Left lung (tissue), 10 donors: ENCODE results near the gene SOX12. TPM values are rescaled to one million over a fixed set of nuclear protein-coding genes. Genes with fewer than 3 reads are reported as not detected.

Source experiments
- ATAC-seq: fragments of 200-7000 bp; cut with Tn5 transposase; one replicate; pipeline ENCODE4 v1.9.1; 2020; ENCODE audit warnings: moderate library complexity
- DNase-seq, 4 donors: peaks; one replicate each; pipeline ENCODE4 v3.0.0-alpha.2; 2013 to 2020
- H3K27ac ChIP-seq, 2 donors: fragments of 200-600 bp; sonication (generic) in 1 of 2; one replicate each; pipeline versions ENCODE4 v1.5.0 to v1.8.0; 2020 to 2021
- H3K27me3 ChIP-seq, 2 donors: fragments of 200-600 bp; sonication (generic) in 1 of 2; one replicate each; pipeline versions ENCODE4 v1.5.0 to v1.8.0; 2020 to 2021
- H3K36me3 ChIP-seq, 2 donors: fragments of 200-600 bp; sonication (generic) in 1 of 2; one replicate each; pipeline versions ENCODE4 v1.5.0 to v1.8.0; 2020 to 2021
- H3K4me1 ChIP-seq, 2 donors: fragments of 200-600 bp; one replicate each; pipeline ENCODE4 v1.8.0; 2021
- H3K4me3 ChIP-seq, 2 donors: fragments of 200-600 bp; sonication (generic) in 1 of 2; one replicate each; pipeline versions ENCODE4 v1.5.0 to v1.8.0; 2020 to 2021; ENCODE audit warnings: mild to moderate bottlenecking in 1 of 2
- H3K9me3 ChIP-seq, 2 donors: fragments of 200-600 bp; sonication (generic) in 1 of 2; one replicate each; pipeline versions ENCODE4 v1.5.0 to v1.8.0; 2020 to 2021
- CTCF ChIP-seq, 2 donors: fragments of 200-600 bp; sonication (generic) in 1 of 2; IDR thresholded peaks; one replicate each; pipeline versions ENCODE4 v1.5.0 to v1.8.0; 2021; ENCODE audit warnings: antibody characterized with exemption in 2 of 2
- intact Hi-C, 2 donors: fragments of 100-400 bp; cut with DNase I; formaldehyde crosslinking; loops; one replicate each; pipeline versions ENCODE4 v1.11.2 to v1.14.2; 2022
- polyA plus RNA-seq, 6 donors: library from polyadenylated mRNA; unstranded; fragments of 120-200 nt; gene quantifications; one replicate each; pipeline ENCODE4 v1.2.1, GENCODE V29; 2013; ENCODE audit not compliant: insufficient read length in 6 of 6
- total RNA-seq, 2 donors: library from RNA; stranded (reverse); fragmentation: NEBNext Ultra II Directional; extraction: Animal tissue kit (Norgen Biotek cat#: 25700); gene quantifications; one replicate each; pipeline ENCODE4 v1.2.1, GENCODE V29; 2021
- donor health status: DM: no; HTN: yes; CAD: no.
- donor health status: DM: no; HTN: no; CAD: no.

The SOX12 gene
- total and polyA plus RNA-seq, 8 donors = 14.0 to 39.3 (median 30.6) TPM

GRCh38 chr20:305745-306144, 19.6 kb upstream of the SOX12 start:
- H3K9me3 ChIP-seq = no peaks in the 10 kb centered on the region
- no peak for DNase-seq
- no peak for ATAC-seq
- no peak for TF ChIP-seq CTCF (IDR thresholded peaks at IDR 0.05)
- no peak overlapping the region for H3K27ac ChIP-seq
- intact Hi-C loops = no loop called here
- no peak overlapping the region for H3K4me3 ChIP-seq
- no peaks in the 10 kb centered on the region for H3K36me3 ChIP-seq
- no peaks in the 10 kb centered on the region for H3K27me3 ChIP-seq
- H3K4me1 ChIP-seq = peaks cover 9 to 34% of the 10 kb centered on the region in 2 donors

- peaks cover 0 to 22% of the 10 kb centered on the region in 2 donors for H3K4me1 ChIP-seq
- H3K9me3 ChIP-seq = no peaks in the 10 kb centered on the region
- no peaks in the 10 kb centered on the region for H3K27me3 ChIP-seq
- intact Hi-C loops = no loop called here
- H3K4me3 ChIP-seq = no peak overlapping the region
- no peak for DNase-seq
- peak overlapping the region; percentile 8 to 94 for H3K27ac ChIP-seq
- TF ChIP-seq CTCF (IDR thresholded peaks at IDR 0.05) = no peak
- ATAC-seq = no peak
- H3K36me3 ChIP-seq = no peaks in the 10 kb centered on the region
These were observed 16.8 kb upstream of the SOX12 start for GRCh38 chr20:308427-309038.

- Histone ChIP-seq H3K27me3 (no peaks in the 10 kb centered on the region), H3K36me3 (no peaks in the 10 kb centered on the region), H3K4me1 (peaks cover 0 to 22% of the 10 kb centered on the region in 2 donors), H3K4me3 (peak overlapping the region; percentile 36 to 42), H3K27ac (peak overlapping the region; percentile 86 to 94), H3K9me3 (no peaks in the 10 kb centered on the region)
- ATAC-seq (peak; percentile 52), DNase-seq (peak in 2 of 4 donors; percentile 65)
- intact Hi-C loops = no loop called here
- TF ChIP-seq CTCF (IDR thresholded peaks at IDR 0.05) = no peak
These were observed 16.0 kb upstream of the SOX12 start for GRCh38 chr20:309306-309840.

GRCh38 chr20:309841-310644, 15.3 kb upstream of the SOX12 start:
- Histone ChIP-seq H3K36me3 (no peaks in the 10 kb centered on the region), H3K27ac (peak overlapping the region; percentile 86 to 94), H3K4me1 (peaks cover 0 to 22% of the 10 kb centered on the region in 2 donors), H3K27me3 (no peaks in the 10 kb centered on the region), H3K4me3 (peak overlapping the region; percentile 36 to 42), H3K9me3 (no peaks in the 10 kb centered on the region)
- no peak for TF ChIP-seq CTCF (IDR thresholded peaks at IDR 0.05)
- intact Hi-C loops = no loop called here
- ATAC-seq (peak; percentile 98), DNase-seq (peak; percentile 94 to 100 (median 98))

- H3K4me3 ChIP-seq = peak overlapping the region in 1 of 2 donors; percentile 36
- H3K4me1 ChIP-seq = peaks cover 0 to 22% of the 10 kb centered on the region in 2 donors
- peak overlapping the region; percentile 86 to 94 for H3K27ac ChIP-seq
- ATAC-seq (no peak), DNase-seq (no peak)
- no peak for TF ChIP-seq CTCF (IDR thresholded peaks at IDR 0.05)
- intact Hi-C loops = no loop called here
- no peaks in the 10 kb centered on the region for H3K27me3 ChIP-seq
- H3K36me3 ChIP-seq = no peaks in the 10 kb centered on the region
- no peaks in the 10 kb centered on the region for H3K9me3 ChIP-seq
These were observed 14.7 kb upstream of the SOX12 start for GRCh38 chr20:310645-311044.
